OCI-M2 (cell line): Measurements from ENCODE around the gene DMRTA2.

Experiments
- DNase-seq: peaks from one replicate; lab custom pipeline; 2025; ENCODE audit not compliant: unreplicated experiment; lab: John Stamatoyannopoulos, UW

Gene DMRTA2

DNA sequence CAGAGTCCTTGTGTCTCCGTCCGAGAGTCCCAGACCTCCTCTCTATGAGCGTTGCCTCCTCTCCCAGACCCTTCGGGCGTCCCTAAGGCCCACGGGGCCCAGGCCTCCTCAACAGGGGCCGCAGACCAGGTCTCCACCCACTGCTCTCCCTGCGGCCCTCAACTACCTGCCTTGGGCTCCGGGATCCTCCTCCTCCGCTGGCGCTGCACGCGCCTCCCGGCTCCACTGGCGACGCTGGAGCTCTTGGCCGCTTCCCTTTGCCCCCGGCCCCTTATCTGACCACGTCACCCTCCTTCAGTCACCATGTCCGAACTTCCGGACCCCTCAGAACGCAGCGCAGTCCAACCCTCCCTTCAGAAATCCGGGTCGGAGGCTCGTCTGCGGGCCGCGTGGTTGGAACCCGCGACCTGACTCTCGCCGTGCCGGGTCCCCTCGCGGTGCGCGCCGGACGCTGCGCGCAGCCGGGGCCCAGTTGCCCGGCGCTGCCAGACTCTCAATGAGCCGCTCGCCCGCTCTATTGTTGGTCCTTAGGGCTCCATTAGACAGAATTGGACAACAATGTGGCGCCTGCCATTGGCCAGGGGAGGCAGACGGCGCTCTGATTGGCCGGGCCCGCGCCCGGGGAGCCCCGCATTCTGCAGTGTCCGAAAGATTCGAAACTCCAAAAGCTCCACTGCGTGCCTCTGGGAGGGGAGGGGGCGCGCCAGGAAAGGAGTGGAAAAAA is at the start of gene DMRTA2:
DMRTA2 (minus strand) TSS at position 498 of the 724 bp plus-strand sequence. CDS start 1,907 bp downstream, outside the sequence.
- DNase-seq = no peak

DNA sequence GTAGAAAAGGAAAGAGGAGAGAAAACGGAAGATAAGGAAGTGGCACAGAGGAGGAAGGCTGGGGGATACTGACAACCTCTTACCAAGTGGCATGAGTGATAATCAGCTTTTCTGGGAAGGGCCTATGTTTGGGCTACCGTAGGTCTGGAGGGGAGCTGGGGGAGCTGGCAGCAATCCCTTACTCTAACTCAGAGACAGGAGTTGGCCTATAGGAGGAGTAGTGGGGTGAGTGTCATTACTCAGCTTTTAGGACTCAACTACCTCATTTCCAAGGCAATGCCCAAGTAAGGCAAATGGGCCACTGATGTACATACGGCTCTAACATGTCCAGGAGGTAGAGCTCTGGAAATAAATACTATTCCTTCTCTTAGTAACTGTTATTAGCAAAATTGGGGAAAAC is 48.7 kb upstream of the DMRTA2 start:
- DNase-seq = no peak

DNA sequence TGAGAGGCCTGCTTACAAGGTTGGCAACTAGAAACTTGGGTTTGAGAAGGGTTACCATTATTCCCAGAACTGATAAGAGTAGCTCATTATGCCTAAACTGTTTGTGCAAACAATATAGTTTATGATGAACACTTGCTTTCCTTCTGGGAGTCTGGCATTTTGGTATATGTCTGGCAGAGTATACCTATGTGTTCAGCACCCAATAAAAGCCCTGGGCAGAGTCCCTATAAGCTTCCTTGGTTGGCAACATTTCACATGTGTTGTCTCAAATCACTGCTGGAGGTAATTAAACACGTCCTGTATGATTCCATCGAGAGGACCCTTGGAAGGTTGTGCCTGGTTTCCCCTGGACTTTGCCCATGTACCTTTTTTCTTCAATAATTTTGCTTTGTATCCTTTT is 39.7 kb upstream of the DMRTA2 start:
- DNase-seq = no peak

DNA sequence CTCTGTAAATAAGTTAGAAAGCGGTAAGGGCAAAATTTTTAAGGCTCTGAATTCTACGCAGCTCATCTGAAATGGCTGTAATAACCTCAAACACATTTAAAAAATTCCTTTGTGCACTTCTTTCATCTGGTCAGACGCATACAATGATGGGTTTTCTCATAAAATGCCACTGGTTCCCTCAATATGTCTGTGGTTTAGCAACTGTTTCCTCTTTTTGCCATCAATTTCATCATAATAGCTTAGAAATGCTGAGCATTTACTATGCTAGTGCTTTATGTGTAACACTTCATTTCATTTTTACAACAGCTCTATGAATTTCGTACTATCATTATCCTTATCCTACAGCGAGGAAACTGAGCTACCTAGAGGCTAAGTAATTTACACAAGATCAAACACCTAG is 35.3 kb upstream of the DMRTA2 start:
- no peak for DNase-seq

DNA sequence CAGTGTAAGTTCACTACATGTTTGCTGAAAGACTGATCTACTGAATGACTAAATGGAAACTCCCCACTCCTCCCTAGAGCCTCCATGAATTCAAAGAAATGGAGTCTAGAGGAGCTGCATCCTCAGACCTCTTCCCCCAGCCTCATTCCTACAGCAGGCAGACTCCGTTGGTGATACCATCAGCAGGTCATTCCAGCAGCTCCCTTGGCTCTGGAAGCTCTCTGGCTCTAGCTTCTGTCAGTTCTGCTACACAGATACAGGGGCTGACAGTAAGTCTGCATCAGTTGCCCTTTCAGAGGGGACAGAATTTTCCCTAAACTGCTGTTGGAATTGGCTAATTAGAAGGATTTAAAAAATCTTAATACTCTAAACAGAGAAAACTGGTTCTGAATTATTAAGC is 31.7 kb upstream of the DMRTA2 start:
- DNase-seq = no peak

DNA sequence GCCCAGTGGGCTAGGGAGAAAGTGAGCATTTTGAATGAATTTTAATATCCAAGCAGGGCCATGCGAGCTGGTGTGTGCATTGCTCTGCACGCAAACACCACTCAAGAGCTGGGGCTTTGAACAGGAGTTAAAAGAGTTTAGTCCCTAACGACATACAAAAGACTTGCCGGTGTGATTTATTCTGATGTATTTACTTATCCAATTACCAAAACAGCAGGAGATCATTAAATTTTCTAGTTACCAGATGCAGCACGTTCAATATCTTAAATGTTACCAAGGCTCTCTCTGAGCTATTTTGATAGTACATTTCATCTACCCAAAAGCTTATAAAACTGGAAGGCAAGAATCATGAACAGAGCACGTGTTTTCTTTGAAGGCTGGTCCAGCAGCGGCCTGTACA is 30.0 kb upstream of the DMRTA2 start:
- no peak for DNase-seq

DNA sequence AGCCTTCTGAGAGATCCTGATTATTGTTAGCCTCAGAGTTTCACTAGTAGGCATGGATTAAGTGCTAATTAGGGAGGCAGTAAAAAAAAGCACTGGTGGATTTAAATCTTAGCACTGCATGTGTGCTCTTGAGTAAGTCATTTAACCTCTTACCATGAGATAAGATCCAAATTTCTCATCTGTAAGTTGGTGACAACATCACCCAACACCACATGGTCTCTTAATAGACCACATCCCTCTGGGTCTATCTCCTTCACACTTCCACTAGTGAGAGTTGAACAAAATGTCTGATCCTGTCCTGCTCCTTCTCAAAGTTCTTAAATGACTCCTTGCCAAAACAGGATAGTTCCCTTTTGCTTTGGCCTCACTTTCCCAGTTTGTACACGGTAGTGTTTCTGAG is 29.5 kb upstream of the DMRTA2 start:
- no peak for DNase-seq

DNA sequence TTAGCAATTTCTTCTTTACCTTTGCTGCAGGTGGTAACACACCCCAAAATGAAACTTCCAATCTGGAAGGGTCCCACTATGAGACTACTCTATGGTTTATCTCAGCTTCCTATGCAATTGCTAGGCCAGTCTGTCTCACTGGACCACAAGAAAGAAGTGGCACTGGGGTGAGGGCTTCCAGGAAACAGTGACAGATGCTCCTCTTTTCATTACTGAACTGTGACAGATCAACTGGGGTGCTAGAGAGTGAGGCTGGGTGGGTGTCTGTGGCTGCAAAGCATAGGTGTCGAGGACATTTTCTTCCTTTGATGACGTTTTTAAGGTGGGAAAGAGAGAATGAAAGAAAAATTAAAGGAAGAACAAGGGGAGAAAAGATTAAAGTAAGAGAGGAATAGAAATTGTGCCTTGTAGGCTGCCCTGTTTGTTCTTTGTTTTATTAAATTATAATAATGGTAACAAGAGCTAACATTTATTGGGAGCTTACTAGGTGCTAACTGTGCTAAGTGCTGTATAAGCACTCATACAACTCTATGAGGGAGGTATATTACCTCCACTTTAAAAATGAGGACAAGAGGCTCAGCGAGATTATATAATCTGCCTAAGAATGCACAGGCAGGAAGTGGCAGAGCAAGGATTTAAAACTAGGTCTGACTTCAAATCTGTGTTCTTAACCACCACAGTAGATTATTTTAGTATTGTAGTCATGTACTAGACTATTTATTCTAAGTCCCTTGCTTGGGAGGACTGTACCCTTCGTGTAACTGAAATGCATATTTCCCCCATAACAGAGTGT is 27.8 kb upstream of the DMRTA2 start:
- no peak for DNase-seq

DNA sequence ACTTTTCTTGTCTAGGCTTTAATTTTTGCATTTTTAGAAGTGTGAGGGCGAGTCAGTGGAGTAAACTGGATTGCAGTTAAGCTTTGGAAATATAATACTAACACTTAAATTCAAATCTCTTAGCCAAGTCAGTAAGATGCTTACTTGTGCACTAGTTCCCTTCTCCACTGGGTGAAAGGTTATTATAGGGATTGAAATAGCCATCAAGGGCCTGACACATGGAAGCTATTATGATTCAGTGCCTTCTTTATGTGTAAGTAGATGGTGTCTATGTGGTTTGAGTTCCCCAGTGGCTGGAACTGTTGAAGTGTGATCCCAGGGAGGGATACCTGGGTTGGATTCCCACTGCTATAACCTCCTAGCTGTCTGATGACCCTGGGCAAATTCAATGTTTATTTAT is 24.7 kb upstream of the DMRTA2 start:
- DNase-seq = no peak

DNA sequence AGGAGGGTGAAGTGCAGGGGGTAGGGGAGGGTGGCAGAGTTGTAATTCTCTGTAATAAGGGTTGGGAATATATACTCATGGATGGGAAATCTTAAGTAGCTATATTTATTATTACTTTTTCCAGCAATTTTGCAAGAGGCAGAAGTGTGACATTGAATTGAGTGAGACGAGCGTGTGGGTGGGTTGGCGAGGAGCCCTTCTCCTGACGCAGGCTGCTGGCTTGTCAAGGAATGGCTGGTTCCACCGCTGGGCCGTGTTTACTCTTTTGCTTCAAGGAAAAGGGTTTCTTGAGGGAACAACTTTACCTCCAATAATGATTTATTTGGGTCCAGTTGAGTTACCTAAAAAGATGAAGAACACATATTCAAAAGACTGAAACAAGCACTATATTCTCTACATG is 17.9 kb upstream of the DMRTA2 start:
- DNase-seq = no peak

DNA sequence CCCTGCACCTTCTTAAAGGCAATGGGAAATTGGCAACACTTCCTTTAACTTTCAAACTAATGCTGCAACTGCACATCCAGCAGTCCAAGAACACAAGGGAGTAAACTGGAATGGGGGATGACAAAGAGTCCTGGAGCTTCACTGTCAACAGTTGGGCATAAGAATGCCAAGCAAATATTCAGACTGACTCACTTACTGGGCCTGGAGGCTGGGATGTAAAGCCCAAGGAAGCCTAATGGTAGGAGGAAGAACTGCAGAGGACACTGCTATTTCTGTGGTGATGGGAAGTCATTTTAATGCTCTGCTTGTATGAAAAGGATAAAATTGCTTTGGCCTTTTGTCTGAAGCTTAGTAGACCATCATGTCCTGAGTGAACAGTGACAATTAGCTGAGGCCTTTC is 15.7 kb upstream of the DMRTA2 start:
- no peak for DNase-seq

DNA sequence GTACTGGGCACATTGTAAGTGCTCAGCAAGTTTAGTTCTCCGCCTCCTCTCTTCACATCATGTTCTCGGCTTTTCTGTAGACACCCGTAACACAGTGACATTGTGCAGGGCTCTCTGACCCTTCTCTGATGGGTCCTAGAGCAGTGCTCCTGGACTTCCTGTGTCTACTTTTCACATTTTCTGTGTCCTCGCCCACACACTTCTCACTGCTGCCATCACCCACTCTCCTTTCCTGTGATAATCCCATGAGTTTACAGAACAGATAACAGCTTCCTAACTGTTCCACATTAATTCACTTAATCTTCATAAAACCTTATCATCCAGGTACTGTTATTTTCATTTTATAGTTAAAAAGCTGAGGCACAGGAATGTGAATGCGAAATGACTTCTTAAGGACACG is 13.2 kb upstream of the DMRTA2 start:
- DNase-seq = no peak

DNA sequence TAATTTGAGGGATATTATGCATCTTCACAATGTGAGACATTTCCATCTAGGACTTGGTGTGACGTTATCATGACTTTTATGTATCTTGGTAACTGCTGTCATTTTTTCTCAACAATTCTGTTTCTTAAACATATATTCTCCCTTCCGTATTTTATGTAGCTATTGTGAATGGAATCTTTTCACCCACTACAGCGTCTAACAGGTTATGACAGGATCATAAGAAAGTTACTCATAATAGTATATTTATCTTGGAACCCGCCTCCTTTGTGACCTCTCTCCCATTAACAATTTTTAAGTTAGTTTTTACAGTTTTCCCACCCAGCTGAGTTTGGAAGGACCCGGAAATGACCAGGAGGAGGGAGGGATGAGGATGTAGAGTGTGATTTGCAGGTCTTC is 6.8 kb upstream of the DMRTA2 start:
- DNase-seq = no peak

DNA sequence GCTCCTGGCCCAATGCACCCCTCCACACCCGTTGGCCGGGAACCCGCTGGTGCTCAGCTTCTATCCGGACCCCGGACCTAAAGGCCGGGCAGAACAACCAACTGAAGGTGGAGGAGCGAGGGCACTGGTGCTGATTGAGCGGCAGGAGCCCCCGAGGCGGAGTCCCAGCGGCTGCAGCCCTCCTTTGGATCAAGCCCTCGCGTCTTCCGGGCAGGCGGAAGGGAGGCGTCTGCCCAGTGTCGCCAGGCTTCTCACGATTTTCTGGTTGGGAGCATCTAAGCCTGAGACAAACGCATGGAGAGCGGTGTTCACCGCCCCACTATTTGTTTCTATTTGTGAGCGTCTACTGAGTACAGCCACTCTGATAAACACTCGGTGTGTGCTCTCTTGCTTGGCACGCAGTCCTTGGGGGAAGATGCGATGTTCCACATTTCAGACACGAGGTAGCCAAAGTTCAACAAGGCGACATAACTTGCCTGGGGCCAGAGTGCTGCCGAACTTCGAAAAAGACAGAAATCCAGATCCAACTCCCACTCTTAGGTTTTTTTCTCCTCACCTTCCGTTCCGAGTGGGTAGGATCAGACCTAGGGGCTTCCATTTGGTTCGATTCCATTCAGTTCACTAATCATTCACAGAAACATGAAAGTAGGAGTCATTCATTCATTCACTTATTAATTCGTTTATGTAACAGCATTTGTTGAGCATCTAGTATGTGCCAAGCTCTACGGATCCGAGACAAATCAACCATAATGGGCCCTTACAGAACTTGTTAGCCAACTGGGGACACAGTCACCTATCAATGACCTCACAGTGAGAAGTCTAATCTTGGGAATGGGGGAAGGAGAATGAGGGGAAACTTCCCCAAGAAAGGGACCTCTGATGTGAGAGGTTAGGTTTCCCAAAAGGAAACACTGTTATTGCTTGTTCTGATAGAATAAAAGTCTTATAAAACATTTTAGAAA is 4.9 kb upstream of the DMRTA2 start:
- DNase-seq = no peak

DNA sequence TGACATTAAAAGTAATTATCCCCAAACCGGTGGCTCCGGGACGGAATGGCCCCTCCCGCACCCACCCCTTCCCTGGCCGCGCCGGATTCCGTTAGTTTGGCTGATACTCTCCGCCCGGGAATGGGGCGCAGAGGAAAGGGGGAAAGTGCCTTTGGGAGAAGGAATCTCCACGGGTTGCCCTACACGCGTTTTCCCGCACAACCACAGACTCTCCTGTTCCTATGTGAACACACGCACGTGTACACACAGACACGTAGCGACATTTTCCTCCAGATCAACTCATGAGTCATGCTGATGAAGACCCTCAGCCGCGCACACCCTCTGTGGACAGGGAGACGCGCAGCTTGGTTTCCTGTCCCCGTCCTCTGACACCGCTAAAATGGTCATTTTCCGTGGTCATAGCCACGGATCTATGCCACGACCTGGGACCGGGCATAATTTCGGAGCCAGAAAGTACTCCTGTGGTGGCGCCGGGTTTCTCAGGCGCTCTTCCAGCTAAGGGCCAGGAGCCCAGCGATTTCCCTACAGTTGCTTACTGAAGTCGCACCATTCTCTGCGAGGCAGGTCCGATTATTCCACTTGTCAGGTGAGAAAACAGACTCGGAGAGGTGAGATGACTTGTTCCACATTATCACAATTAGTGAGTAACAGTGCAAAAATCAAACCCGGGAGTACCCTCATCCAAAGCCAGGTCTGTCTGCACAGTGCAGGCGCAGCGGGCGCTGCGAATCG is 4.0 kb upstream of the DMRTA2 start:
- DNase-seq = no peak

DNA sequence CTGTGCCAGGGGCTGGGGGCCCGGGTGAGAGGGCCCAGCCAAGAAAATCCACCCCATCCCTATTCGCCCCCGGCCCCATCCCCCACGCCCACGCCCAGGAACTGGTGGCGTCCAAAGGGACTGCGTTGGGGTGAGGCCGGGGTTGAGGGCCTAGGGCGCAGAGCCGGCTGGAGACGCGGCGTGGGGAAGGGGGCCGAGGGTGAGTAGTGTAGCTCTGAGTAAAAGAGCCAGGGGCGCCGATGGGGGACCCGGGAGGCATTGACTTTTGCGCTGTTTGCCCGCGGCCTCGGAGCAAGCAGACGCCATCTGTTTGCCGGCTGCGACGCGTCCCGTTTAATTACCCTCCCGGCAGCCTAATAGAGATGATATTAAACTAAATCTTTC is 3.5 kb upstream of the DMRTA2 start:
- DNase-seq = no peak

DNA sequence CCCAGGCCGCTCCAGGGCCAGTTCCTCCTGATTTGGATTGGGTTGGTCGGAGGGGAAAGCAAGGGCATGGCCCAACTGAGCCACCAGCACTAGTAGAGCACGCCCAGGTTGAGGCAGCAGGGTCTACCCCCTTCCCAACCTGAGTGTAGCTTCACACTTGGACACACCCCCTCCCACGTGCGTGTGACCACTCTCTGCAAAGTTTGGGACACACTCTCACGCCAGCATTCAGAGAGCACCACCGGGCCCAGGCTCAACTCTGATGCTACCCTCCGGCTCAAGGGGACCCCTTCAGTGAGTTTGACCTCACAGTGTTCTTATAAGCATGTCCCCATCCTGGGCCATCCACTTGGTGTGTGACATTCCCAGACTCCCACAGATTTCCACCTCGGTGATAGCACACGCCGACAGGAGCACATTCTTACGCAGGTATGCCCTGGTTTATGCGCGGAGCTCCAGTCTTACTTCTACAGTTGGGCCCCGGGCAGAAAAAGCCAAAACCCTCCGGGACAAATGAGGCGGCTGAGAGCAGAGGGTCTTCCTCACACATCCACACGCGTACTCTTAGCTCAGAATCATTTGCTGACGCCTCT is 3.0 kb upstream of the DMRTA2 start:
- DNase-seq = no peak

DNA sequence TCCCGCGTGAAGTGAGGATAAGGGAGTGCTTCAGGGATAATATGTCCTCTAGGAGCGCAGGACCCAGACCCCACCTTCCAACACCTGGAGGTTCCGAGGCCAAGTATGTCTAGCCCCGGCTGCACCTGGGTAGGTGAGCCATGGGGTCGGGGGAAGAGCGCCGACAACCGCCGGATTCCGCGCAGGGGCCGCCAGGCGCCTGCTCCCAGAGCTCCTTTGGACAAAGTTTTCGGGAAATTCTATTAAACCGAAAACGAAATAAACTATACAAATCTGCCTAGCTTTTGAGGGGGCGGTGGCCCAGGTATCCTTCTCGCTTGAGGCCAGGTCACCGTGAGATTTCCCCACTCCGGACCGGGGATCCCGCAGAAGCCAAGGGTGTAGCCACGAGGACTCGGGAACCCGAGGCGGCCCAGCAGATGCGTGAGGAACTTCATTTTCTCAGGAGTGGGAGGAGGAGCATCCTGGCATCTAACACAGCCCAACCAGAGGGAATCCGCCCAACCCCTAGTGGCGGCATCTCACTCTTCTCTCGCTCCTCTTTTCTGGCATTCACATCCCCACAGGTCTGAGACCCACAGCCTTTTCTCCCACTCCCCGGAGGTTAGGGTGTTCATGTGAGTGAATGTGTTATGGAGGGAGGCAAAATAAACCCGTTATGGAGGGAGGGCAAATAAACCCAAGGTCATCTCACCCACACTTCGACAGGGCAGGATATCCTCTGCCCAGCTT is 2.3 kb upstream of the DMRTA2 start:
- DNase-seq = no peak

DNA sequence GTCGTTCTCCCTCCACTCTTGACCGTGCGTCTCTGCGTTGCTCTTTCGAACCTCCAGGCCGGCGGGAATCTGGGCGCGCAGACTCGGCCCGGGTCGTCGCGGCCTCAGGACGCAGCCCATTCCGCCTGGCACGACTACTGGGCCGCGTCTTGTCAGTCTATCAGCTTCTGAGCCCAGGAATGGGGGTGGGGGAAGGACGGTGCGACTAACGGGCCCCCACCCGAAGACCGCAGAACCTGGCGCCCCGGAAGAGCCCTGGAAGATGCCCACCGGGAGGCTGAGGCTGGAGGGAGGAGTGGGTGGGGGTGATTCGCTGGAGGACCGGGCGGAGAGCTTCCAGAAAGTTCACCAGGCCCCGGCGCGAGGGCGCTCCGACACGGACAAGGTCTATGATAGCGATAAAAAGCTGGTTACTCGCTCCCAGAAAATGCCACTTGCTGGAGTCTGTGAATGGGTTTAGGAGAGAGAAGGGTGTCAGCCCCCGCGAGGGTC is 1.7 kb upstream of the DMRTA2 start:
- no peak for DNase-seq
